ENCODE data around the gene MECR. TPM values are rescaled to one million over a fixed set of nuclear protein-coding genes. Genes with fewer than 3 reads are reported as not detected.

Gene MECR
- total RNA-seq, 1 donor from 2014 or later, result 19.7 TPM

GRCh38 chr1:29218223-29218622 is 12.5 kb downstream of the MECR start:
- no peak overlapping the region for H3K4me3 ChIP-seq (ENCODE audit: low read depth, low read length)
- TF ChIP-seq CTCF (conservative IDR thresholded peaks at IDR 0.05; ENCODE audit: low read depth, low read length), result no peak
- DNase-seq (ENCODE audit: low read depth), result no peak

- DNase-seq (ENCODE audit: low read depth), result no peak
- H3K4me3 ChIP-seq (ENCODE audit: low read depth, low read length), result no peak overlapping the region
- TF ChIP-seq CTCF (conservative IDR thresholded peaks at IDR 0.05; ENCODE audit: low read depth, low read length), result no peak
These were observed 13.1 kb downstream of the MECR start for GRCh38 chr1:29217633-29218032.

- no peak overlapping the region for H3K4me3 ChIP-seq (ENCODE audit: low read depth, low read length)
- TF ChIP-seq CTCF (conservative IDR thresholded peaks at IDR 0.05; ENCODE audit: low read depth, low read length), result no peak
- DNase-seq (ENCODE audit: low read depth), result no peak
These were observed 17.7 kb downstream of the MECR start for GRCh38 chr1:29213055-29213454.

GRCh38 chr1:29211086-29212030 is 19.4 kb downstream of the MECR start:
- TF ChIP-seq CTCF (conservative IDR thresholded peaks at IDR 0.05; ENCODE audit: low read depth, low read length), result no peak
- DNase-seq (ENCODE audit: low read depth), result no peak
- no peak overlapping the region for H3K4me3 ChIP-seq (ENCODE audit: low read depth, low read length)

- no peak overlapping the region for H3K4me3 ChIP-seq (ENCODE audit: low read depth, low read length)
- TF ChIP-seq CTCF (conservative IDR thresholded peaks at IDR 0.05; ENCODE audit: low read depth, low read length), result no peak
- DNase-seq (ENCODE audit: low read depth), result no peak
These were observed 20.3 kb downstream of the MECR start for GRCh38 chr1:29210278-29211085.

DNA sequence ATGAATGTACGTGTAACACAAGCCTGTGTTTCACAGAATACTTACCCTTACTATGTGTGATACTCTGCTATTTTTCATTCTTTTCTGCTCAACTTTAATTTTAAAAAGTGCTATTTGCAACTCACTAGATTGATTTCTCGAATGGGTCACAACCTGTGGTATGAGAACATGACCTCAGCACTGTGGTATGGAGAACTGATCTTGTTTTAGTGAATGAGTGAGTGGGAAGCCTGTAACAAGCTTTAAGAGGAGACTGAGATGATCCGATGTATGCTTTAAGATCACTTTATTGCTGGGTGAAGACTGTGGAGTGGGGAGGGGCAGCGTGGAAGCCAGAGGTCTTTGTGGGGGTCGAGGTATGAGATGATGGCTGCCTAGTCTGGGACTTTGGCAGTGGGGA is 21.6 kb downstream of the MECR start:
- DNase-seq (ENCODE audit: low read depth), result no peak
- H3K4me3 ChIP-seq (ENCODE audit: low read depth, low read length), result no peak overlapping the region
- TF ChIP-seq CTCF (conservative IDR thresholded peaks at IDR 0.05; ENCODE audit: low read depth, low read length), result no peak
